HCT116 (cell line): ENCODE data around the gene CHEK1. TPM values are rescaled to one million over a fixed set of nuclear protein-coding genes. Genes with fewer than 3 reads are reported as not detected.

ENCODE experiments used
- ATAC-seq: fragments of 200-7000 bp; cut with Tn5 transposase; 2 replicates; pipeline ENCODE4 v1.9.1; 2020; ENCODE audit warnings: mild to moderate bottlenecking, moderate library complexity
- BruUV-seq: library from RNA; stranded (reverse); fragments of 400-500 nt; replicated peaks from 2 replicates; lab custom pipeline; 2021; lab: Mats Ljungman, UMichigan
- CTCF ChIA-PET: fragments of 300-600 bp; sonication (Branson Sonifier 250); formaldehyde crosslinking; loops from one replicate; lab custom pipeline; 2021; ENCODE audit warnings: antibody characterized with exemption; lab: Charles Lee
- POLR2A ChIA-PET: fragments of 300-600, 350-600 bp; sonication (Branson Sonifier 250); formaldehyde crosslinking; loops from one replicate; lab custom pipeline; 2021; ENCODE audit warnings: antibody characterized with exemption; lab: Charles Lee
- RAD21 ChIA-PET, 2 experiments: fragments of 300-600 bp; sonication (Branson Sonifier 250); formaldehyde crosslinking; loops; one replicate each; lab custom pipeline; 2023; ENCODE audit warnings: low total read pairs in 2 of 2; ENCODE audit not compliant: uncharacterized antibody in 2 of 2, unreplicated experiment in 2 of 2, low non-redundant PET in 1 of 2; lab: Charles Lee
- DNase-seq: peaks from one replicate; pipeline ENCODE4 v3.0.0-alpha.2; 2010; ENCODE audit warnings: low read depth, low spot score
- H2AFZ ChIP-seq: fragments of 200-600 bp; shearing (Covaris generic), sonication (generic); 2 replicates; pipeline ENCODE4 v1.6.1; 2017; ENCODE audit warnings: low read depth, mixed run types, mixed read lengths, antibody characterized with exemption, low read length; ENCODE audit not compliant: poor library complexity, severe bottlenecking
- H3K27ac ChIP-seq: 2 replicates; pipeline ENCODE4 v1.5.1; 2012; ENCODE audit warnings: low read depth, low read length
- H3K27me3 ChIP-seq: fragments of 200-600 bp; sonication (generic); 2 replicates; pipeline ENCODE4 v1.6.1; 2016; ENCODE audit warnings: mixed run types, low read length, mixed read lengths; ENCODE audit not compliant: insufficient read depth
- H3K36me3 ChIP-seq, 2 experiments: fragments of 200-500 bp in 1 of 2; fragments of 200-600 bp in 1 of 2; sonication (Bioruptor generic) in 1 of 2; sonication (generic) in 1 of 2; 2 replicates each; pipeline versions ENCODE4 v1.5.1 to v1.6.1; 2014 to 2016; ENCODE audit warnings: low read length in 2 of 2, inconsistent platforms in 1 of 2, mixed read lengths in 1 of 2, mixed run types in 1 of 2; ENCODE audit not compliant: insufficient read depth in 2 of 2, control insufficient read depth in 1 of 2
- H3K4me1 ChIP-seq, 2 experiments: fragments of 200-600 bp in 1 of 2; sonication (generic) in 1 of 2; 2 replicates each; pipeline versions ENCODE4 v1.5.1 to v1.6.1; 2012 to 2017; ENCODE audit warnings: low read length in 2 of 2, inconsistent platforms in 1 of 2, mild to moderate bottlenecking in 1 of 2, mixed read lengths in 1 of 2, mixed run types in 1 of 2, moderate library complexity in 1 of 2; ENCODE audit not compliant: insufficient read depth in 2 of 2, control insufficient read depth in 1 of 2
- H3K4me2 ChIP-seq: fragments of 200-600 bp; sonication (generic); 2 replicates; pipeline ENCODE4 v1.6.1; 2017; ENCODE audit warnings: mixed run types, low read length, mixed read lengths
- H3K4me3 ChIP-seq, 2 experiments: fragments of 200-600 bp in 1 of 2; sonication (generic) in 1 of 2; replicated peaks in 1 of 2; 2 replicates each; pipeline ENCODE4 v1.5.1; 2011 to 2016; ENCODE audit warnings: low read length in 2 of 2, control low read depth in 1 of 2, low read depth in 1 of 2, mild to moderate bottlenecking in 1 of 2, mixed read lengths in 1 of 2, mixed run types in 1 of 2
- H3K79me2 ChIP-seq: fragments of 200-600 bp; sonication (generic); 2 replicates; pipeline ENCODE4 v1.6.1; 2017; ENCODE audit warnings: mild to moderate bottlenecking, mixed run types, low read length, moderate library complexity, mixed read lengths; ENCODE audit not compliant: insufficient read depth
- H3K9ac ChIP-seq: fragments of 200-600 bp; sonication (generic); 2 replicates; pipeline ENCODE4 v1.6.1; 2016; ENCODE audit warnings: low read length, mixed read lengths
- H3K9me2 ChIP-seq: fragments of 200-600 bp; sonication (generic), shearing (Covaris generic); 2 replicates; pipeline ENCODE4 v1.6.1; 2017; ENCODE audit warnings: mixed run types, mild to moderate bottlenecking, moderate library complexity; ENCODE audit not compliant: insufficient read depth
- H3K9me3 ChIP-seq, 2 experiments: fragments of 200-500 bp in 1 of 2; fragments of 200-600 bp in 1 of 2; sonication (Bioruptor generic) in 1 of 2; sonication (generic) in 1 of 2; 2 replicates each; pipeline ENCODE4 v1.6.1; 2014 to 2017; ENCODE audit warnings: low read length in 2 of 2, mixed read lengths in 2 of 2, inconsistent platforms in 1 of 2, low read depth in 1 of 2, mild to moderate bottlenecking in 1 of 2, mixed run types in 1 of 2, moderate library complexity in 1 of 2; ENCODE audit not compliant: control insufficient read depth in 1 of 2, insufficient read depth in 1 of 2
- H4K20me1 ChIP-seq: fragments of 200-600 bp; sonication (generic), shearing (Covaris generic); 2 replicates; pipeline ENCODE4 v1.6.1; 2017; ENCODE audit warnings: mixed run types, mild to moderate bottlenecking, moderate library complexity; ENCODE audit not compliant: insufficient read depth
- ELF1 ChIP-seq: IDR thresholded peaks from 2 replicates; pipeline ENCODE4 v1.6.1; 2012; ENCODE audit warnings: low read depth, borderline replicate concordance
- EZH2 ChIP-seq: fragments of 200-600 bp; sonication (generic); IDR thresholded peaks from 2 replicates; pipeline ENCODE4 v1.6.1; 2017; ENCODE audit warnings: antibody characterized with exemption, mixed run types
- FOSL1 ChIP-seq: IDR thresholded peaks from 2 replicates; pipeline ENCODE4 v1.6.1; 2012; ENCODE audit warnings: low read depth
- JUND ChIP-seq: IDR thresholded peaks from 2 replicates; pipeline ENCODE4 v1.6.1; 2012
- RAD21 ChIP-seq: IDR thresholded peaks from 2 replicates; pipeline ENCODE4 v1.6.1; 2012; ENCODE audit warnings: low read depth, mild to moderate bottlenecking
- REST ChIP-seq: IDR thresholded peaks from 2 replicates; pipeline ENCODE4 v1.6.1; 2012; ENCODE audit warnings: low read depth
- ZBTB33 ChIP-seq: IDR thresholded peaks from 2 replicates; pipeline ENCODE4 v1.6.1; 2011; ENCODE audit warnings: mild to moderate bottlenecking, low read length, moderate library complexity; ENCODE audit not compliant: insufficient replicate concordance; ENCODE audit errors: extremely low read depth
- ZNF274 ChIP-seq: fragments of 200-500 bp; sonication (Bioruptor generic); IDR thresholded peaks from 2 replicates; pipeline ENCODE4 v1.6.1; 2014; ENCODE audit warnings: mild to moderate bottlenecking, low read depth, low read length, inconsistent platforms
- intact Hi-C: fragments of 100-400 bp; cut with micrococcal nuclease; formaldehyde crosslinking; loops from 2 replicates; pipeline ENCODE4 v1.10.0; 2022
- total RNA-seq: library from RNA; stranded (reverse); gene quantifications from one replicate; pipeline ENCODE4 v1.2.1, GENCODE V29; 2021; ENCODE audit not compliant: unreplicated experiment
- TF ChIP-seq, protein P1 (sequence below), 3 experiments: fragments of 200-600 bp in 1 of 3; sonication (generic) in 1 of 3; IDR thresholded peaks in 2 of 3; conservative IDR thresholded peaks in 1 of 3; 2 replicates each; pipeline ENCODE4 v1.5.1; 2012 to 2017; ENCODE audit warnings: low read depth in 2 of 3, low read length in 2 of 3, antibody characterized with exemption in 1 of 3, borderline replicate concordance in 1 of 3, control low read depth in 1 of 3, mild to moderate bottlenecking in 1 of 3, mixed read lengths in 1 of 3, mixed run types in 1 of 3, moderate library complexity in 1 of 3; ENCODE audit not compliant: insufficient read depth in 1 of 3

Gene CHEK1
- total RNA-seq, 1 experiment from 2014 or later, result 69.3 TPM

- TF ChIP-seq REST, result no peak
- no peak for TF ChIP-seq ELF1
- TF ChIP-seq, protein P1, sequence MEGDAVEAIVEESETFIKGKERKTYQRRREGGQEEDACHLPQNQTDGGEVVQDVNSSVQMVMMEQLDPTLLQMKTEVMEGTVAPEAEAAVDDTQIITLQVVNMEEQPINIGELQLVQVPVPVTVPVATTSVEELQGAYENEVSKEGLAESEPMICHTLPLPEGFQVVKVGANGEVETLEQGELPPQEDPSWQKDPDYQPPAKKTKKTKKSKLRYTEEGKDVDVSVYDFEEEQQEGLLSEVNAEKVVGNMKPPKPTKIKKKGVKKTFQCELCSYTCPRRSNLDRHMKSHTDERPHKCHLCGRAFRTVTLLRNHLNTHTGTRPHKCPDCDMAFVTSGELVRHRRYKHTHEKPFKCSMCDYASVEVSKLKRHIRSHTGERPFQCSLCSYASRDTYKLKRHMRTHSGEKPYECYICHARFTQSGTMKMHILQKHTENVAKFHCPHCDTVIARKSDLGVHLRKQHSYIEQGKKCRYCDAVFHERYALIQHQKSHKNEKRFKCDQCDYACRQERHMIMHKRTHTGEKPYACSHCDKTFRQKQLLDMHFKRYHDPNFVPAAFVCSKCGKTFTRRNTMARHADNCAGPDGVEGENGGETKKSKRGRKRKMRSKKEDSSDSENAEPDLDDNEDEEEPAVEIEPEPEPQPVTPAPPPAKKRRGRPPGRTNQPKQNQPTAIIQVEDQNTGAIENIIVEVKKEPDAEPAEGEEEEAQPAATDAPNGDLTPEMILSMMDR (IDR thresholded peaks at IDR 0.05 in 2 of 3, conservative IDR thresholded peaks at IDR 0.05 in 1 of 3; ENCODE audit: borderline replicate concordance in 1 of 3, insufficient read depth in 1 of 3, low read depth in 2 of 3, low read length in 2 of 3), result no peak
- no peak for TF ChIP-seq ZNF274
- TF ChIP-seq, all 23 proteins: peak for 0
Measured at GRCh38 chr11:125638315-125638714, 13.4 kb downstream of the CHEK1 start (continued).

DNA sequence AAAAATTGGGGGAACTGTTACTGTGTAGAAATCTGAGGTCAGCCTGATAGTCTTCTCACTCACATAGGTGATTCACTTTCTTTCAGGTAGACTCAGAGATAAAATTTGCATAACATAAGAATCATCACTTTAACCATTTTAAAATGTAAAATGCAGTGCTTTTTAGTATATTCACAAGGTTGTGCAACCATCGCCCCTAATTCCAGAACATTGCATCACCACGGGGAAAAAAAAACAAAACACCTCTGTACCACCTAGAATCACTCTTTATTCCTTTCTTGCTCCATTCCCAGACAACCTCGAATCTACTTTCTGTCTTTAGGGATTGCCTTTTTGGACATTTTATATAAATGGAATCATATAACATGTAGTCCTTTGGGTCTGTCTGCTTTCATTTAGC, 20.9 kb downstream of the CHEK1 start:
- no peaks in the 10 kb centered on the region for H3K4me1 ChIP-seq
- intact Hi-C loops, result no loop called here
- no peak overlapping the region for H2AFZ ChIP-seq
- H3K9me2 ChIP-seq, result no peaks in the 10 kb centered on the region
- no peaks in the 10 kb centered on the region for H3K27me3 ChIP-seq
- H3K79me2 ChIP-seq, result peaks cover 22% of the 10 kb centered on the region
- DNase-seq, result no peak
- RAD21 ChIA-PET, result no interaction called here
- H3K27ac ChIP-seq, result no peak overlapping the region
- no peak overlapping the region for H3K4me2 ChIP-seq
- BruUV-seq, result no TSS peak
- ATAC-seq, result no peak
- no peak overlapping the region for H3K4me3 ChIP-seq
- H3K36me3 ChIP-seq, result peaks cover 23 to 28% of the 10 kb centered on the region in 2 experiments
- H4K20me1 ChIP-seq, result no peaks in the 10 kb centered on the region
- POLR2A ChIA-PET, result no interaction called here
- no peaks in the 10 kb centered on the region for H3K9me3 ChIP-seq
- TF ChIP-seq FOSL1 (no peak), JUND (no peak), ZNF274 (no peak), EZH2 (no peak), ZBTB33 (no peak), RAD21 (no peak), ELF1 (no peak)
- CTCF ChIA-PET, result no interaction called here
- no peak overlapping the region for H3K9ac ChIP-seq
